ENCODE measurements around the gene RNF144A.

DNA sequence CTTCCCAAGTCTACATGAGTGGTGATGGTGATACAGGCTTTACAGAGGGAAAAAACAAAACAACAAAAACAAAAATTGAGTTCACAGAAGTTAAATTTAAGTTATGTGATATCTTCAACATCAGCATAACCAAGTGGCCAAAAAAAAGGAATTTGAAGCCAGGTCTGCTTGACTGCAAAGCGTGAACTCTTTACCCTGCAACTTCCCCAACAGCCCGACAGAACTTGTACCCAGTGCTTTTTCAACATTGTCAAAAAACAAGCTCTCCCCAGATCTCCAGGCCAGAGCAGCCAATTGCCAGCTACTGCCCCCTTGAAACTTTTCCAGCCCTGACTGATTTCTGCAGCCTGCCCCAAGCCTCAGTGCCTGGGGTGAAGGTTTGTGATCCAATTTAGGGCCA lies 76.7 kb downstream of the RNF144A start:
- TF ChIP-seq, protein P1, sequence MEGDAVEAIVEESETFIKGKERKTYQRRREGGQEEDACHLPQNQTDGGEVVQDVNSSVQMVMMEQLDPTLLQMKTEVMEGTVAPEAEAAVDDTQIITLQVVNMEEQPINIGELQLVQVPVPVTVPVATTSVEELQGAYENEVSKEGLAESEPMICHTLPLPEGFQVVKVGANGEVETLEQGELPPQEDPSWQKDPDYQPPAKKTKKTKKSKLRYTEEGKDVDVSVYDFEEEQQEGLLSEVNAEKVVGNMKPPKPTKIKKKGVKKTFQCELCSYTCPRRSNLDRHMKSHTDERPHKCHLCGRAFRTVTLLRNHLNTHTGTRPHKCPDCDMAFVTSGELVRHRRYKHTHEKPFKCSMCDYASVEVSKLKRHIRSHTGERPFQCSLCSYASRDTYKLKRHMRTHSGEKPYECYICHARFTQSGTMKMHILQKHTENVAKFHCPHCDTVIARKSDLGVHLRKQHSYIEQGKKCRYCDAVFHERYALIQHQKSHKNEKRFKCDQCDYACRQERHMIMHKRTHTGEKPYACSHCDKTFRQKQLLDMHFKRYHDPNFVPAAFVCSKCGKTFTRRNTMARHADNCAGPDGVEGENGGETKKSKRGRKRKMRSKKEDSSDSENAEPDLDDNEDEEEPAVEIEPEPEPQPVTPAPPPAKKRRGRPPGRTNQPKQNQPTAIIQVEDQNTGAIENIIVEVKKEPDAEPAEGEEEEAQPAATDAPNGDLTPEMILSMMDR (IDR thresholded peaks at IDR 0.05), result no peak
- TF ChIP-seq TCF7 (CRISPR knock-in tag; IDR thresholded peaks at IDR 0.05; ENCODE audit: low read depth) (no peak), ZNF671 (CRISPR knock-in tag; IDR thresholded peaks at IDR 0.05) (no peak), RELA (CRISPR knock-in tag; IDR thresholded peaks at IDR 0.05; ENCODE audit: borderline replicate concordance) (no peak)
- TF ChIP-seq, protein P2, sequence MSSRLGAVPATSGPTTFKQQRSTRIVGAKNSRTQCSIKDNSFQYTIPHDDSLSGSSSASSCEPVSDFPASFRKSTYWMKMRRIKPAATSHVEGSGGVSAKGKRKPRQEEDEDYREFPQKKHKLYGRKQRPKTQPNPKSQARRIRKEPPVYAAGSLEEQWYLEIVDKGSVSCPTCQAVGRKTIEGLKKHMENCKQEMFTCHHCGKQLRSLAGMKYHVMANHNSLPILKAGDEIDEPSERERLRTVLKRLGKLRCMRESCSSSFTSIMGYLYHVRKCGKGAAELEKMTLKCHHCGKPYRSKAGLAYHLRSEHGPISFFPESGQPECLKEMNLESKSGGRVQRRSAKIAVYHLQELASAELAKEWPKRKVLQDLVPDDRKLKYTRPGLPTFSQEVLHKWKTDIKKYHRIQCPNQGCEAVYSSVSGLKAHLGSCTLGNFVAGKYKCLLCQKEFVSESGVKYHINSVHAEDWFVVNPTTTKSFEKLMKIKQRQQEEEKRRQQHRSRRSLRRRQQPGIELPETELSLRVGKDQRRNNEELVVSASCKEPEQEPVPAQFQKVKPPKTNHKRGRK (CRISPR knock-in tag; IDR thresholded peaks at IDR 0.05; ENCODE audit: borderline replicate concordance), result no peak
- TF ChIP-seq, protein P3, sequence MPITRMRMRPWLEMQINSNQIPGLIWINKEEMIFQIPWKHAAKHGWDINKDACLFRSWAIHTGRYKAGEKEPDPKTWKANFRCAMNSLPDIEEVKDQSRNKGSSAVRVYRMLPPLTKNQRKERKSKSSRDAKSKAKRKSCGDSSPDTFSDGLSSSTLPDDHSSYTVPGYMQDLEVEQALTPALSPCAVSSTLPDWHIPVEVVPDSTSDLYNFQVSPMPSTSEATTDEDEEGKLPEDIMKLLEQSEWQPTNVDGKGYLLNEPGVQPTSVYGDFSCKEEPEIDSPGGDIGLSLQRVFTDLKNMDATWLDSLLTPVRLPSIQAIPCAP (CRISPR knock-in tag; IDR thresholded peaks at IDR 0.05), result no peak
